ENCODE results near the gene GPC6.

The GPC6 gene

DNA sequence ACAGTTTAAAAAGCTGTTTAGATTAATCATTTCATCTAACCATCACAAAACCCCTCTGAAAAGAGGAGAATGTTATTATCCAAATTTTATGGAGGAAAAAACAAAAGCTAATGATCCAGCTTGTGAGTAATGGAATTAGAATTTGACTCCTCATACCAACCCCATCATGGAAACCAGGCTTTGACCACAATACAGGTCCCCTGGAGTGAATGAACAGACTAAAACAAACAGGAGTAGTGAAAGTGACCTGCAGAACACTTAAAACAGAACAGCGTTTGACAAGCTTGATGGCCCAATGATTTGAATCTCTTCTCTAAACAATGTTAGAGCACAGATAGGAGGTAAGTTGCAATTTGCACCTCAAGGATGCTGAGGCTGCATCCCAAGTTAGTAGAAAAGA lies 1022.9 kb downstream of the GPC6 start (continued):
- no peak for TF ChIP-seq ELK4 (IDR thresholded peaks at IDR 0.05; ENCODE audit: borderline replicate concordance, low read depth, low read length)
- TF ChIP-seq, protein P1, sequence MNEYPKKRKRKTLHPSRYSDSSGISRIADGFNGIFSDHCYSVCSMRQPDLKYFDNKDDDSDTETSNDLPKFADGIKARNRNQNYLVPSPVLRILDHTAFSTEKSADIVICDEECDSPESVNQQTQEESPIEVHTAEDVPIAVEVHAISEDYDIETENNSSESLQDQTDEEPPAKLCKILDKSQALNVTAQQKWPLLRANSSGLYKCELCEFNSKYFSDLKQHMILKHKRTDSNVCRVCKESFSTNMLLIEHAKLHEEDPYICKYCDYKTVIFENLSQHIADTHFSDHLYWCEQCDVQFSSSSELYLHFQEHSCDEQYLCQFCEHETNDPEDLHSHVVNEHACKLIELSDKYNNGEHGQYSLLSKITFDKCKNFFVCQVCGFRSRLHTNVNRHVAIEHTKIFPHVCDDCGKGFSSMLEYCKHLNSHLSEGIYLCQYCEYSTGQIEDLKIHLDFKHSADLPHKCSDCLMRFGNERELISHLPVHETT (tag by site-specific recombination; IDR thresholded peaks at IDR 0.05): no peak
- no peak for TF ChIP-seq ZNF404 (tag by site-specific recombination; IDR thresholded peaks at IDR 0.05)
- TF ChIP-seq ZNF140 (tag by site-specific recombination; IDR thresholded peaks at IDR 0.05): no peak
- TF ChIP-seq, protein P2, sequence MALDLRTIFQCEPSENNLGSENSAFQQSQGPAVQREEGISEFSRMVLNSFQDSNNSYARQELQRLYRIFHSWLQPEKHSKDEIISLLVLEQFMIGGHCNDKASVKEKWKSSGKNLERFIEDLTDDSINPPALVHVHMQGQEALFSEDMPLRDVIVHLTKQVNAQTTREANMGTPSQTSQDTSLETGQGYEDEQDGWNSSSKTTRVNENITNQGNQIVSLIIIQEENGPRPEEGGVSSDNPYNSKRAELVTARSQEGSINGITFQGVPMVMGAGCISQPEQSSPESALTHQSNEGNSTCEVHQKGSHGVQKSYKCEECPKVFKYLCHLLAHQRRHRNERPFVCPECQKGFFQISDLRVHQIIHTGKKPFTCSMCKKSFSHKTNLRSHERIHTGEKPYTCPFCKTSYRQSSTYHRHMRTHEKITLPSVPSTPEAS (tag by site-specific recombination; IDR thresholded peaks at IDR 0.05): no peak
- TF ChIP-seq ZNF148 (tag by site-specific recombination; IDR thresholded peaks at IDR 0.05; ENCODE audit: borderline replicate concordance): no peak
- TF ChIP-seq ZNF544 (tag by site-specific recombination; IDR thresholded peaks at IDR 0.05): no peak
- peak; percentile 38; the same call in 1 of the 2 replicates for TF ChIP-seq TCF7L2 (IDR thresholded peaks at IDR 0.05; ENCODE audit: borderline replicate concordance, low read depth, low read length)
- no peak for TF ChIP-seq ZNF121 (tag by site-specific recombination; IDR thresholded peaks at IDR 0.05)
- 0 out of 2 replicates have a peak, but pooled peaks have one; percentile 24 for TF ChIP-seq HIC1 (tag by site-specific recombination; IDR thresholded peaks at IDR 0.05)
- peak; percentile 74 for TF ChIP-seq OSR2 (tag by site-specific recombination; IDR thresholded peaks at IDR 0.05)
- TF ChIP-seq BCL11B (tag by site-specific recombination; IDR thresholded peaks at IDR 0.05; ENCODE audit: low read depth): no peak
- TF ChIP-seq, protein P3, sequence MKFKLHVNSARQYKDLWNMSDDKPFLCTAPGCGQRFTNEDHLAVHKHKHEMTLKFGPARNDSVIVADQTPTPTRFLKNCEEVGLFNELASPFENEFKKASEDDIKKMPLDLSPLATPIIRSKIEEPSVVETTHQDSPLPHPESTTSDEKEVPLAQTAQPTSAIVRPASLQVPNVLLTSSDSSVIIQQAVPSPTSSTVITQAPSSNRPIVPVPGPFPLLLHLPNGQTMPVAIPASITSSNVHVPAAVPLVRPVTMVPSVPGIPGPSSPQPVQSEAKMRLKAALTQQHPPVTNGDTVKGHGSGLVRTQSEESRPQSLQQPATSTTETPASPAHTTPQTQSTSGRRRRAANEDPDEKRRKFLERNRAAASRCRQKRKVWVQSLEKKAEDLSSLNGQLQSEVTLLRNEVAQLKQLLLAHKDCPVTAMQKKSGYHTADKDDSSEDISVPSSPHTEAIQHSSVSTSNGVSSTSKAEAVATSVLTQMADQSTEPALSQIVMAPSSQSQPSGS (tag by site-specific recombination; IDR thresholded peaks at IDR 0.05; ENCODE audit: low read depth): no peak
- no peak for TF ChIP-seq ZNF621 (tag by site-specific recombination; IDR thresholded peaks at IDR 0.05)
- TF ChIP-seq, protein P4, sequence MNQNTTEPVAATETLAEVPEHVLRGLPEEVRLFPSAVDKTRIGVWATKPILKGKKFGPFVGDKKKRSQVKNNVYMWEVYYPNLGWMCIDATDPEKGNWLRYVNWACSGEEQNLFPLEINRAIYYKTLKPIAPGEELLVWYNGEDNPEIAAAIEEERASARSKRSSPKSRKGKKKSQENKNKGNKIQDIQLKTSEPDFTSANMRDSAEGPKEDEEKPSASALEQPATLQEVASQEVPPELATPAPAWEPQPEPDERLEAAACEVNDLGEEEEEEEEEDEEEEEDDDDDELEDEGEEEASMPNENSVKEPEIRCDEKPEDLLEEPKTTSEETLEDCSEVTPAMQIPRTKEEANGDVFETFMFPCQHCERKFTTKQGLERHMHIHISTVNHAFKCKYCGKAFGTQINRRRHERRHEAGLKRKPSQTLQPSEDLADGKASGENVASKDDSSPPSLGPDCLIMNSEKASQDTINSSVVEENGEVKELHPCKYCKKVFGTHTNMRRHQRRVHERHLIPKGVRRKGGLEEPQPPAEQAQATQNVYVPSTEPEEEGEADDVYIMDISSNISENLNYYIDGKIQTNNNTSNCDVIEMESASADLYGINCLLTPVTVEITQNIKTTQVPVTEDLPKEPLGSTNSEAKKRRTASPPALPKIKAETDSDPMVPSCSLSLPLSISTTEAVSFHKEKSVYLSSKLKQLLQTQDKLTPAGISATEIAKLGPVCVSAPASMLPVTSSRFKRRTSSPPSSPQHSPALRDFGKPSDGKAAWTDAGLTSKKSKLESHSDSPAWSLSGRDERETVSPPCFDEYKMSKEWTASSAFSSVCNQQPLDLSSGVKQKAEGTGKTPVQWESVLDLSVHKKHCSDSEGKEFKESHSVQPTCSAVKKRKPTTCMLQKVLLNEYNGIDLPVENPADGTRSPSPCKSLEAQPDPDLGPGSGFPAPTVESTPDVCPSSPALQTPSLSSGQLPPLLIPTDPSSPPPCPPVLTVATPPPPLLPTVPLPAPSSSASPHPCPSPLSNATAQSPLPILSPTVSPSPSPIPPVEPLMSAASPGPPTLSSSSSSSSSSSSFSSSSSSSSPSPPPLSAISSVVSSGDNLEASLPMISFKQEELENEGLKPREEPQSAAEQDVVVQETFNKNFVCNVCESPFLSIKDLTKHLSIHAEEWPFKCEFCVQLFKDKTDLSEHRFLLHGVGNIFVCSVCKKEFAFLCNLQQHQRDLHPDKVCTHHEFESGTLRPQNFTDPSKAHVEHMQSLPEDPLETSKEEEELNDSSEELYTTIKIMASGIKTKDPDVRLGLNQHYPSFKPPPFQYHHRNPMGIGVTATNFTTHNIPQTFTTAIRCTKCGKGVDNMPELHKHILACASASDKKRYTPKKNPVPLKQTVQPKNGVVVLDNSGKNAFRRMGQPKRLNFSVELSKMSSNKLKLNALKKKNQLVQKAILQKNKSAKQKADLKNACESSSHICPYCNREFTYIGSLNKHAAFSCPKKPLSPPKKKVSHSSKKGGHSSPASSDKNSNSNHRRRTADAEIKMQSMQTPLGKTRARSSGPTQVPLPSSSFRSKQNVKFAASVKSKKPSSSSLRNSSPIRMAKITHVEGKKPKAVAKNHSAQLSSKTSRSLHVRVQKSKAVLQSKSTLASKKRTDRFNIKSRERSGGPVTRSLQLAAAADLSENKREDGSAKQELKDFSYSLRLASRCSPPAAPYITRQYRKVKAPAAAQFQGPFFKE (tag by site-specific recombination; IDR thresholded peaks at IDR 0.05; ENCODE audit: borderline replicate concordance): no peak
- TF ChIP-seq, protein P5, sequence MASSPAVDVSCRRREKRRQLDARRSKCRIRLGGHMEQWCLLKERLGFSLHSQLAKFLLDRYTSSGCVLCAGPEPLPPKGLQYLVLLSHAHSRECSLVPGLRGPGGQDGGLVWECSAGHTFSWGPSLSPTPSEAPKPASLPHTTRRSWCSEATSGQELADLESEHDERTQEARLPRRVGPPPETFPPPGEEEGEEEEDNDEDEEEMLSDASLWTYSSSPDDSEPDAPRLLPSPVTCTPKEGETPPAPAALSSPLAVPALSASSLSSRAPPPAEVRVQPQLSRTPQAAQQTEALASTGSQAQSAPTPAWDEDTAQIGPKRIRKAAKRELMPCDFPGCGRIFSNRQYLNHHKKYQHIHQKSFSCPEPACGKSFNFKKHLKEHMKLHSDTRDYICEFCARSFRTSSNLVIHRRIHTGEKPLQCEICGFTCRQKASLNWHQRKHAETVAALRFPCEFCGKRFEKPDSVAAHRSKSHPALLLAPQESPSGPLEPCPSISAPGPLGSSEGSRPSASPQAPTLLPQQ (tag by site-specific recombination; IDR thresholded peaks at IDR 0.05): no peak
- TF ChIP-seq ZNF768 (tag by site-specific recombination; IDR thresholded peaks at IDR 0.05): no peak
- TF ChIP-seq MZF1 (tag by site-specific recombination; IDR thresholded peaks at IDR 0.05; ENCODE audit: borderline replicate concordance): no peak
- no peak for TF ChIP-seq ZNF514 (tag by site-specific recombination; IDR thresholded peaks at IDR 0.05)
- TF ChIP-seq GLI2 (tag by site-specific recombination; IDR thresholded peaks at IDR 0.05; ENCODE audit: borderline replicate concordance, low read depth): peak; percentile 47; the same call in 1 of the 2 replicates
- no peak for TF ChIP-seq ZXDB (tag by site-specific recombination; IDR thresholded peaks at IDR 0.05)
- no peak for TF ChIP-seq EGR2 (tag by site-specific recombination; IDR thresholded peaks at IDR 0.05; ENCODE audit: low read depth)
